GM18498 (cell line): ENCODE measurements around the gene PCNX2.
"Not testable (repeated sequence)": the region's sequence is repeated elsewhere in the genome, so short reads cannot be mapped to it uniquely, and the experiment has no call there.

Experiments
- ATAC-seq: cut with Tn5 transposase; IDR thresholded peaks from one replicate; pipeline ENCODE4 v1.9.1; 2021; ENCODE audit warnings: mild to moderate bottlenecking, moderate library complexity; ENCODE audit not compliant: unreplicated experiment

Gene PCNX2

DNA sequence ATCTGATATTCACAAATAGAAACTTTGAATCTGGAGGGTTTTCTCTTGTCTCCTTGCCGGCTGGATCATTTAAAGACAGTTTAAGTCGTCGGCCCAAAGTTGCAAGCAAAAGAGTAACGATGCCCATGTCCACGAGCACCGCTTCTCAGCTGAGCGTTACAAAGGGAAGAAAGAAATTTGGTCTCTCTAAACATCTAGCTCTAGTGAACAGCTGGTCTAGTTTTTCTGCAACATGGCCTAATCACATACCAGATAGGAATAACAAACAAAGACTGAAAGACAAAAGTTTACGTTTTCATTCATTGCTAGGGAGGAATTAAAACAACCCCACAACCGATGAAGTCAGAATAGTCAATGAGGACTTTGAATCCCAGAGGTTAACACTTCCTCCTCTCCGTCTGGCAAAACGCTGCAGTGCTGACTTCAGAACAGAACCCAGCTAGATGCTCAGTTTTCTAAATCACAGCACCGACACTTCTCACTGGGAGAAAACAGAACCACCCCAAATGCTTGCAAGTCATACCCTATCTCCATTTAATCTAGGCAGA, 275.7 kb downstream of the PCNX2 start:
- no peak for ATAC-seq

DNA sequence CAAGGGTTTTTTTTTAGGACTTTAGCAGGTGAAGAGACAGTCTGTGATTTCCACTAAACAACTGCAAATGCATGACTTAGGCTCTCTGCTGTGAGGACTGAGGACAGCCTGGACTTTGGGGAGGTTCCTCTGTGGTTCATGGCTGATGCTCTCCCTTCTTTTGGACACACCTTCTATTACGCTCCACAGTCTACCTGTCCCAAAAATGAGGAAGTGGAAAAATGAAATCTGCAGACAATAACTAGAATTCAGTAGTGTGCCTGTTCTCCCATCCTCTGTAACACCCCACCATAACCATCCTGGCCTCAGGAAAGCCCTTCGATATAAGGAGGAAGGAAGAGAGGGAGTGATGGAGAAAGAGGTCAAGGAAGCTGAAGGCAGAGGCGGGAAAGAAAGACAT, 276.4 kb downstream of the PCNX2 start:
- ATAC-seq, result no peak

DNA sequence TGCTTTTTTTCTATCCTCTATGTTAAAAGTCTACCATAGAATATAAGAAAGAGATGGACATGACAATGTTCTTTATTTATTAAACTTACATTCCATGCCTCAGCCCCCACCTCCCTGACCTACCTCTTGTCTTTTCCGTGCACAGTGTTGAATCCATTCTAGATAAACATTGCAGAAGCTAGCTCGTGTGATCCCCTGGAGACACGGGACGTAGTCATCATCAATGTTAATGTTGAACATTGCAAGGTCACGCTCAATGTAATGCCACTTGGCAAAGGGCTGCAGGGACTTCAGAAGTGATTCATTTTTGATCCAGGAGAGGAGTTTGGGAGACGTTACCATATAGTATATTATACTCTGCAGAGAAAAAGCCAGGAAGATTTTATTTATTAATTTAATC, 278.7 kb downstream of the PCNX2 start:
- no peak for ATAC-seq

DNA sequence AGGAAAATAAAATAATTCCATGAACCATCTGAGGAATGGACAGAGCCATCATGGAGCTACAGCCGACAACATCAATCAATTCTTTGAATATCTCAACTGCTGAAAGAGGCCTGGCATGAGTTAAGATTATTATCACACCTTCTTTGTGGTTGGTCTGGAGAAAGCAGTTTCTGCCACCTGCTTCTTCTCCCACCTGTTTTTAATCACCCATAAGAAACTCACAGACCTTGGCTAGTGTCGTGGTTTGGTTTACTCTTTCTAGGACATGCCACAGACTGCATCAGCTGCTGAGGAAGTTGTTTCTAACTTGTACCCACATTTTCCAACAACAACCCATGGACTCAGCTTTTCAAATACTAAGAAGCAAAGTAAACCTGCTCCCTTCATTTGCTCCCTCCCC, 279.6 kb downstream of the PCNX2 start:
- ATAC-seq, result peak; percentile 92

DNA sequence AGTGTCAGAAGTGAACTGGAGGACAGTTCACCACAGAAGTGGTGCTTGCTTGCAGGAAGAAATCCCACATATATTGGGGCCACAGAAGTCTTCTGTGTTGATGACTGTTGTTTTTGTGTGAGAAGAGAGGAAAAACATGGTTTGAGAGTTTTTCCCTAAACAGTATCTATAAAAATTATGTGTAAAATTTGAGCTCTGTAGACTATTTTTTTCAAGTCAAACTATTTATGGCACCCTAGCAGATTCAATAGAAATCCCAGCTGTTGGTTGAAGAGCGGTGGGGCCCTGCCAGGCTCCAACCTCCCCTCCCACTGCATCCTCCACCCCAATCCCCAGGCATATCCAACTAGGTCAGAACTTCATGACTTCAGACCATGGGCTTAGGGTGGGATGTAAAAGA, 283.5 kb downstream of the PCNX2 start:
- no peak for ATAC-seq

DNA sequence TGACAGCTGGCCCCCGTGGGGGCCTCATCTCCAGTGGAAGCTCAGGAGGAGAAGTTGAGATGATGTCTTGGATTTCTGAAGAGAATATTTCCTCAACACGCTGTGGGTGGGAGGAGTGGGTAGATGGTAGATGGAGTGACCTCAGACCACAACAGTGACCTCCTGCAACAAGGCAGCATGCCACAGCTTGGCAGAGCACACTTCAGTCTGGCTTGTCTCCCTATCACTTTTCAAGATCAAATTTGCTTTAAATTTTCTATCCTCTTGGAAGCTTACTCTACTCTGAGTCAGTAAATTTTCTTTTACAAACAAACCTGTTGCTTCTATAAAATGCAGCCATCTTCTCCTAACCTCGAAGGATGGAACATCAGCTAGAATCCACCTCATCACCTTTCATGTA, 285.4 kb downstream of the PCNX2 start:
- ATAC-seq, result no peak

DNA sequence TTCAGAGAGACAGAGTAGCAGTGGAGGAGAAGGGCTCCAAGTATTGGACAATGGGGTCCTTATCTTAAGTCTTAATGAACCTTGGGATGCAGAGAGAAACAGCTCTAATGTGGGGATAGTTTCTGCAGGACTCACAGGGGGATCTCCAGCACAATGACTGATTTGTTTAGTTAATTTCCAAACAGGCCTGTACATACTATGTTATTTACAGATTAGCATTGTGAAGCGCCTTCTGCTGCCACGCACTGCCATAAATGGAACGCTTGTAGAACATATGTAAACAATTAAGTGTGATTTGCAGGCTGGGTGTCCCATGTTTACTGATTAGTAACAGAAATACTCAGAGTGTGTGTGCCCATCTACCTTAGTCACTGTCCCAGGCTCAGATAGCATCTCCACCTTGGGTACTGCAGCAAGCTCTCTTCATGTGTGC, 289.0 kb downstream of the PCNX2 start:
- no peak for ATAC-seq

DNA sequence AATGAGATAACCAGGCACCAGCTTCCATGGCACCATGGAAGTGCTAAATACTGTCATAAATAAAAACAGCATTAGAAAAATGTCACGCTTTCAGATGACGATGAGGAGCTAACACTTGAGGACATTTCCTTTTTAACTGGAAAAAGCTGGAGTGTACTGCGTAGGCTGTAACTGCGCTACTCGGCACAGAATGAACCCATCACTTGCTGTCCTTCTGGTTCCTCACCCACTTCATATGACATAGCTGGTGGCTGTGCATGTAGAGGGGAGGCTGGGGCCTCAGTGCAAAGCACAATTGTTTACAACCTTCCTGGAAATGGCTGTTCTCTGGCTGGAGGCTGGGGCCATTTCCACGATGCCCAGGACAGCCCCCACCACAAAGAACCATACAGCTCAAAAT, 289.4 kb downstream of the PCNX2 start:
- no peak for ATAC-seq

DNA sequence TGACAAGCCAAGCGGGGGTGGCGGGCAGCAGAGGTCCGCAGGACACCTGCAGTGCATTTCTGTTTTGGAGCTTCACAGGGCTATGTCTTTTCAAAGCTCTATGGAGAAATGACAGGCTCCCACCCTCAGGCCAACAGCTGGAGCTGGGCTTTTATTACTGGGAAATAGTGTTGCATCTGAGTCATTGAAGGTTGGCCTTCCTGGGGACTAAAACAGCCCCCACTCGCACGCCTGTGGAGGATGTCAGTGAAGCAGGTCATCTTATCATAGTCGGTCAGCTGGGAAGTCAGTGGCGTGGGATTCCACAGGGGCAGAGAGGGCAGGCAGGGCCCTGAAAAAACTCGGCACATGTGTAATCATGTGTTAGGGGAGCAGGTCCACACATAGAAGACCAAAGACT, 289.8 kb downstream of the PCNX2 start:
- no peak for ATAC-seq

DNA sequence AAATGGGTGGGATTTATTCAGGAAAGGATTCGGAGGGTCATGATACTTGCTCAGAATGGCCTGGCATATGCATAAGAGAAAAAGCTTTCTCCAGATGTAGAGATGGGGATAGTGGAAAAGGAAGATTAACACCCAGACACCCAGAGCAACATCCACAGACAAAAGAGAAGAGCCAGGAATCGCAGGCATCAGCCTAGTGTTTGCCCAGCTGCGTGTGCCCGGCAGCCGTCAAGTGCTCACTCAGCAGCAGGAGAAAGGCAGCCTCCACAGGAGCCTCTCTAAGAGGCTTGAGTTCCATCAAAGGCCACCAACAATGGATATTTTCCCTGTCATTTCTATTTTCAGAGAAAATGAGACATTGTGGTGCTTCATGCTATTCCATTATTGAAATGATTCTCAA, 290.4 kb downstream of the PCNX2 start:
- no peak for ATAC-seq

DNA sequence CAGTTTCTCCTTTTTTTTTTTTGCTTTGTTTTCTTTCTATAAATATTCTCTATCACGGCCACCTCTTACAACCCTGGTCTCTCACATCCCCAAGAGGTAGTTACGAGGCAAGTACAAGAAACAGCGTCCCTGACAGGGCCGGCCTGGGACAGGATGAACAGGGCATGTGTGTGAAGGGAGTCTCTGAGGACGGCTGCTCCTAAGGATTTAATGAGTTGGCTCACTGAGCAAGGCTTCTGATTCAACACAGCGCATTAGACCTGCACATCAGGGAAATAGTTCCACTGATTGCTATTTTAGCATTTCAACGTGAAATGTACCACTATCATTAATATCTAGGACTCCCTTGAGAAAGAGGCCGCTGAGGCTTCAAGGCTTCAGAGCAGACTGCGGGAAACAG, 291.1 kb downstream of the PCNX2 start:
- ATAC-seq, result no peak

DNA sequence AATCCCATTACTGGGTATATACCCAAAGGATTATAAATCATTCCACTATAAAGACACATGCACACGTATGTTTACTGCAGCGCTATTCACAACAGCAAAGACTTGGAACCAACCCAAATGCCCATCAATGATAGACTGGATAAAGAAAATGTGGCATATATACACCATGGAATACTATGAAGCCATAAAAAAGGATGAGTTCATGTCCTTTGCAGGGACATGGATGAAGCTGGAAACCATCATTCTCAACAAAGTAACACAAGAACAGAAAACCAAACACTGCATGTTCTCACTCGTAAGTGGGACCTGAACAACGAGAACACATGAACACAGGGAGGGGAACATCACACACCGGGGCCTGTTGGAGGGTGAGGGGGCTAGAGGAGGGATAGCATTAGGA, 291.9 kb downstream of the PCNX2 start:
- ATAC-seq, result not testable (repeated sequence)

DNA sequence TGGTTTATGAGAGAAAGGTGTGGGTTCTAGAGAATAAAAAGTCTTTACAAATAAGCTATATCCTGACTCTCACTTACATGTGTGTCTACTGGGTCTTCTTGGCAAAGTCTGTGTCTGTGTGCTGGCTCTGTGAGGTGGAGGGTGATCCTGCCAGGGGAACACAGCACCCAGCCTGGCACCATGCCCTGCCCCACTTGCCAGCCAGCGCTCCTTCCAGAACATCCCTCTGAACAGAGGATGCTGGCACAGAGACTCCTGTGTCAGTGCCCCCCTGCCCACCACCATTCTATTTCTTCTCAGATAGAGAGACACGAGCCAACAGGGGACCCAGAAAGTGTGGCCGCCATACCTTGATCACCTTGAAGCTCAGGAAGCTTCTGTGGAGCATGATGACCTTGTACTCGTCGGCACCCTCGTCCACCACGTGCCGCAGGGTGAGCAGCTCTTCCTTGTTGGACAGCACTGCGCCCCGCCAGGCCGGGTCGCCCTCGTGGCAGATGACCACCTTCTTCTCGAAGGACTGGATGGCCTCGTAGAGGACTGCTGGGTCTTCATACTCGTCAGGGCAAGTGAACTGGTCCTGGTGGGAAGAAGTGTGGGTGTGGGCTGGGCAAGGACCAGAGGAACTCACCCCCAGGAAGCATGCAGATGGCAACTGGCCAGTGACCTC, 295.4 kb downstream of the PCNX2 start:
- no peak for ATAC-seq

DNA sequence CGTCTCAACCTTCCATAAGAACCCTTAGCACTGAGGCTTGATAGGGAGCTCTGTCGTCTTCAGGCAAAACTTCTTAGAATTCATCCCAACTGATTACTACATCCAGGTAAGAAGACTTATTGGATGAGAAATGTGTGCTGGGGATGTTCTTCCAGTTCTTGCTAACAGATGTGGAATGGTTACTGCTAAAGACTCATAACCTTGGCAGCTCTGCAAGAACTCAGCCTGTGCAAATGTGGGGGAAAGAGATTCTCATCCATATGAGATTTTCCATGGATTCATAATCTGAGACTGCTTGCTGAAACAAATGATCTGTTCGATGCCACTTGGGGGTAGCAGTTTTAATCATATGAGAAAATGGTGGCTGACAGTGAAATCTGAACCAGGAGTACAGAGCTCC, 296.9 kb downstream of the PCNX2 start:
- no peak for ATAC-seq

DNA sequence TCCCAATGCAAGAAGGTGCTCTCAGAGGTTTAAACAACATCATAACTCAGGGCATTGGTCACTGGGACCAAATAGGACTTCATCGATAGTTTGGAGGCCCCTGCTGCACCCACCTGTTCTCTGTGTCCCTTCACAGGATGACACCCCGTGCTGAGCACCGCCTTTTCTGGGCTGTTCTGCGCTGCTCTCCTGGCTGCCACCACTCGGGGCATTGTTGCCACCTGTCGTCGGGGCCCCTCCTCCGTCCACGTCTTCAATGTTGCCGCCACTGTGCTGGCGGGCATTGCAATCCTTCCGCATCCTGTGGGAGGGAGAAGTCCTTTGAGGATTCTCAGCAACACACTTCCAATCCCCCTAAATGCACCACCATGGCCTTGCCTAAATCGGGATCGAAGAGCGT, 297.4 kb downstream of the PCNX2 start:
- ATAC-seq, result no peak

DNA sequence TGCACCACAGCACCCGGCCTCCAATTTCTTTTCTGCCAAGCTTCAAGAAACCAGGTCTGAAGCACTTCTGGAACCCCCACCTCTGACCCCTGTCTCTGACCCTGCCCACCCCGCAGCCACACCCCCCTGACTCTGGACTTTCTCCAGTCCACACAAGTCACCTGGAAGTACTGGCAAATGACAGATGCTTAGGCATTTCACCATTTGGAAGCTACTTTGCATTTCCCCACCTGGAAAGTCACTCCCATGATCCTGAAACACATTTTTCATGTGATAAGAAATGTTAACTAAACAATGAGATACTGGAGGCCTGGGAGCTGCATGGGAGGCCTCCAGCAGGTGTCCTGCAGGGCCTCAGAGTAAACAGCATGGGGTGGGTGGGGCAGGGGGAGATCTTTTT, 299.4 kb downstream of the PCNX2 start:
- no peak for ATAC-seq

DNA sequence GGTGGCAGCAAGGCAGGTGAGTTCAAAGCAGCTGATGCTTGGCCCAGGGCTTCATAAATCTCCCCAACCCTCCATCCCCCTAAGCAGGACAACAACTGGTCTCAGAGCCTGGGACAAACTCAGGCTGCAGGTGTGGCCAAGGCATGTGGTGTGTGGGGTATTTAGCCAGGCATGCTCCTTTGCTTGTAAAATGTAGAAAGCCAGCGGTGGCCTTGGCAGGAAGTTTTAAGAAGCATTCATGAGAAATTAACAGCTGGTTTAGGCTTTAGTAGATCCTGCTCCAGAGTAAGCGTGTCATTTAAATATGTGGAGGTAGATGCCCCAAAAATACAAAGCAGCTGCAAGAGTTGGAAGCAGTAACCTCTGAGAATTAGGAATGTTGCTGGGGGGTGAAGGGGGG, 300.3 kb downstream of the PCNX2 start:
- no peak for ATAC-seq

DNA sequence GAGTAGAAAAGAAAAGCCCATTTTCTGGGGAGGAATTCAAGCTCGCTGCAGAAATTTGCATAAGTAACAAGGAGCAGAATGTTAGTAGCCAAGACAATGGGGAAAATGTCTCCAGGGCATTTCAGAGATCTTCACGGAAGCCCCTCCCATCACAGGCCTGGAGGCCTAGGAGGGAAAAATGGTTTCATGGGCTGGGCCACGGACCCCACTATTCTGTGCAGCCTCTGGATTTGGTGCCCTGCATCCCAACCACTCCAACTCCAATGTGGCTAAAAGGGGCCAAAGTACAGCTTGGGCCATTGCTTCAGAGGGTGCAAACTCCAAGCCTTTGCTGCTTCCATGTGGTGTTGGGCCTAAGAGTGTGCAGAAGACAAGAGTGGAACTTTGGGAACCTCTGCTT, 302.0 kb downstream of the PCNX2 start:
- ATAC-seq, result no peak

DNA sequence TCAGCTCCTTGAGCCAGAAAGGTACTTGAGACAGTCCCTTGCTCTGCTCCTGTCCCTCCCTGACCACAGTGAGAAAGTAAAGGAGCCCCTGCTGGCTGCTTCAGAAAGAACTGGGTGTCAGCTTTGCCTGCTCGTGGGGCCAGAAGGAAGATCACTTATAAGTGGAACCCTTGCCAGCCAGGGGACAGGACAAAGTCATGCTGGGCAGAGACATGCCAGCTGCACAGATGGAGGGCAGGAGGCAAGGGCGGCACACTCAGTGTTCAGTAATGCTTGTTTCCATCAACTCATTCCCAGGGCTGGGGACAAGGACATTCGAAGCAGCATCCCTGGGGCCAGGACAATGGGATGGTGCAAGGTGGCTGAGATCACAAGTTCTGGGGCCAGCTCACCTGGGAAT, 303.3 kb downstream of the PCNX2 start:
- no peak for ATAC-seq

DNA sequence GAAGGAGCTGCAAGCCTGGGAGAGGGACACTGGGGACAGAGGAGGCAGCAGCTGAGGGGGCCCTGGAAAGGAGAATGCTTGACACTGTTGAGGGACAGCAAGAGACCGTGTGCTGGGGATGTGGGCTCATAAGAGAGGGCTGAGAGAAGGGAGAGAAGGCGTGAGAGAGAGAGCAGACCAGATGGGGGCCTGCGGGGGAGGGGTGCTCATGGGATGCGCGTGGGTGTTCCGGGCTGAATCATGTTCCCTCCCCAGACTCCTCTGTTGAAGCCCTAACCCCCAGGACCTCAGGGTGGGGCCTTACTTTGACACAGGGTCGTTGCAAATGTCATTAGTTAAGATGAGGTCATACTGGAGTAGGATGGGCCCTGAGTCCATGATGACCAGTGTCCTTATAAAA, 304.3 kb downstream of the PCNX2 start:
- no peak for ATAC-seq

DNA sequence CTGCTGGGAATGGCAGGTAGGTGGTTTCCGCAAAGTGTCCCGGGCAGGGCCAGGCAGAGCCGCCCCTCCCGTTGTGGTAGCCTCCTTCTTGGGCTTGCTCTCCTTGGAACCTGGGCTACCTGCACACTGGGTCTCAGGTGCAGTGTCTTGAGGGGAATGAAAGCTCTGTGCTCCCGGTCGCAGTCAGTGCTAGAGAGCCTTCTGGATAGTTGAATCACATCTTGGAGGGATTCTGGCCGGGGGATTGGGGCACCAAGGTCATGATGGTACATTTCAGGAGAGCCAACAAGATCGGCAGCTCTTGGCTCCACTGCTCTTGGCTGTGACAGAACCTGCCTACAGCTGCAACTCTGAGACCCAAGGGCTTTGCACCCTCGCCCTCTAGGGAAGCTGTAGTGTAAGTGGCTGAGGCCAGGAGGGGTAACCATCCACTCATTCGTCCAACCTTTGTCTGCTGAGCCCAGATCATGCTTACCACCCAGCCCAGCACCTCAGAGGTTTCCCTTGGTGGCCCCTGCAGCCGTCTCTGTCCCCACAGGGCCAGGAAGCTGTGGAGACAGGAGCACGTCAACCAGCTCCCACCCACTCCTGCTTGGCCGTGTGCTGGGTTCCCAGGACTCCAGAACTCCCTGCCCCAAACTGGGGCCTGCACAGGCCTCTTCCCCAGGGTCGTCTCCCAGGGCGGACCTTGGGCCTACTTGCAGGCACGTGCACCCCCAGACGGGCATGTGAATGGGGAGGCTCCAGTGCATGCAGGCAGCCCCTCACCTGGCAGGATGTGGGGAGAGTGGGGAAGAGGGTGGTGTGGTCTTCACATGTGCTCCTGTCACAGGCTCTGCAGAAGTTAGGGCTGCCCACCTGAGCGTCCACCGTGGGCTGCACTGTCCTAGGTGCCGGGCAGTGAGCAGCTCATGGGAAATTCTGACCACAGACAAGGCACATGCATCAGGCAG, 305.1 kb downstream of the PCNX2 start:
- no peak for ATAC-seq

DNA sequence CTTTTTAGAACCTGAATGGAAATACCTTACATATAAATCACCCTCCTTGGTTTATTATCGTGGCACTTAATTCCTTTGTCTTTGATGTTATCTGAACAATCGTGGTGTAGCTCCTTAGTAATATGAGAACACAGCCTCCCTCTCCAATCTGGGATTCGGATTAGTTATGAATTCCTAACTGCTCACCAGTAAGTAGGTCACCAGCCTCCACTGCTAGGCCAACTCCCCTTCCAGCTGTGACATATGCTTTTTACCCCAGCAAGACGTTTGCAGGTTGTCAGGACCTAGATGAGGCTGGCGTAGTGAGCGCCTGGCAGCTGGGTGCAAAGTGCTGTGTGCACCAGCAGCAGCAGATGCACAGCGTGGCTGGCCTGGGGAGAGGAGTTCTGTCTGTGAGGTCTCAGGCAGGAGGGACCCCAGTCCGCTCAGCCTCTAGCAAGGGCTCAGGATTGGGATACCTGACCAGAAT, 306.9 kb downstream of the PCNX2 start:
- no peak for ATAC-seq
